CD14-positive monocyte (primary cell): Measurements from ENCODE around the gene TMEM239. TPM values are rescaled to one million over a fixed set of nuclear protein-coding genes. Genes with fewer than 3 reads are reported as not detected.

Experiments used
- DNase-seq, 3 donors: peaks; one replicate each; pipeline ENCODE4 v3.0.0-alpha.2; 2011 to 2022
- H2AFZ ChIP-seq: 2 replicates; pipeline ENCODE4 v1.6.0; 2012; ENCODE audit warnings: mild to moderate bottlenecking, low read depth, low read length, inconsistent platforms; ENCODE audit not compliant: insufficient read depth, poor library complexity, severe bottlenecking
- H3K27ac ChIP-seq, 2 donors: 1 replicate in 1 of 2; 2 replicates in 1 of 2; pipeline ENCODE4 v1.5.1; 2012 to 2013; ENCODE audit warnings: low read length in 2 of 2, control low read depth in 1 of 2, inconsistent platforms in 1 of 2, low read depth in 1 of 2, mild to moderate bottlenecking in 1 of 2
- H3K27me3 ChIP-seq, 2 donors: one replicate each; pipeline versions ENCODE4 v1.6.0 to v1.6.1; 2011 to 2013; ENCODE audit warnings: low read length in 2 of 2; ENCODE audit not compliant: control insufficient read depth in 2 of 2, insufficient read depth in 2 of 2
- H3K36me3 ChIP-seq, 2 donors: replicated peaks in 1 of 2; 1 replicate in 1 of 2; 2 replicates in 1 of 2; pipeline versions ENCODE4 v1.5.1 to v1.6.1; 2012 to 2013; ENCODE audit warnings: low read length in 2 of 2, control low read depth in 1 of 2, inconsistent platforms in 1 of 2, mild to moderate bottlenecking in 1 of 2; ENCODE audit not compliant: insufficient read depth in 2 of 2, control insufficient read depth in 1 of 2
- H3K4me1 ChIP-seq, 2 donors: 1 replicate in 1 of 2; 2 replicates in 1 of 2; pipeline versions ENCODE4 v1.5.1 to v1.6.1; 2012 to 2013; ENCODE audit warnings: low read length in 2 of 2, control low read depth in 1 of 2, inconsistent platforms in 1 of 2, mild to moderate bottlenecking in 1 of 2, moderate library complexity in 1 of 2; ENCODE audit not compliant: insufficient read depth in 2 of 2, control insufficient read depth in 1 of 2
- H3K4me2 ChIP-seq: replicated peaks from 2 replicates; pipeline ENCODE3; 2012; ENCODE audit warnings: low read length, moderate library complexity, mild to moderate bottlenecking; ENCODE audit not compliant: poor library complexity, severe bottlenecking; ENCODE audit errors: extremely low read depth
- H3K4me3 ChIP-seq, 3 experiments: fragments of 200-600 bp in 1 of 3; sonication (generic) in 1 of 3; replicated peaks in 1 of 3; 1 replicate in 2 of 3; 2 replicates in 1 of 3; pipeline ENCODE4 v1.5.1; 2011 to 2013; ENCODE audit warnings: low read length in 3 of 3, mild to moderate bottlenecking in 3 of 3, control low read depth in 2 of 3, low read depth in 2 of 3, inconsistent platforms in 1 of 3, moderate library complexity in 1 of 3
- H3K79me2 ChIP-seq: 2 replicates; pipeline ENCODE4 v1.6.0; 2012; ENCODE audit warnings: mild to moderate bottlenecking, control low read depth, inconsistent platforms, low read length, moderate library complexity; ENCODE audit not compliant: insufficient read depth
- H3K9ac ChIP-seq: 2 replicates; pipeline ENCODE4 v1.6.0; 2017; ENCODE audit warnings: low read length, mild to moderate bottlenecking; ENCODE audit not compliant: insufficient read depth, poor library complexity, severe bottlenecking
- H3K9me3 ChIP-seq, 2 donors: replicated peaks in 1 of 2; 1 replicate in 1 of 2; 2 replicates in 1 of 2; pipeline versions ENCODE4 v1.5.1 to v1.6.1; 2012 to 2013; ENCODE audit warnings: low read length in 2 of 2, control low read depth in 1 of 2; ENCODE audit not compliant: control insufficient read depth in 1 of 2, insufficient read depth in 1 of 2
- H4K20me1 ChIP-seq: 2 replicates; pipeline ENCODE4 v1.6.0; 2012; ENCODE audit warnings: mild to moderate bottlenecking, low read length, control low read depth, moderate library complexity; ENCODE audit not compliant: insufficient read depth
- H3K27ac Mint-ChIP-seq, 7 donors: one replicate each; pipeline ENCODE4 v1.8.0; 2020; ENCODE audit warnings: mild to moderate bottlenecking in 7 of 7, mixed read lengths in 7 of 7, moderate library complexity in 6 of 7, inconsistent platforms in 2 of 7
- H3K27me3 Mint-ChIP-seq, 3 donors: one replicate each; pipeline ENCODE4 v1.8.0; 2021 to 2022; ENCODE audit warnings: low read depth in 3 of 3, mild to moderate bottlenecking in 3 of 3, mixed read lengths in 3 of 3, moderate library complexity in 3 of 3, inconsistent platforms in 1 of 3
- H3K36me3 Mint-ChIP-seq, 2 donors: one replicate each; pipeline ENCODE4 v1.8.0; 2020; ENCODE audit warnings: mixed read lengths in 2 of 2, inconsistent platforms in 1 of 2, mild to moderate bottlenecking in 1 of 2
- H3K4me1 Mint-ChIP-seq: one replicate; pipeline ENCODE4 v1.8.0; 2020; ENCODE audit warnings: mild to moderate bottlenecking, mixed read lengths
- H3K4me3 Mint-ChIP-seq, 2 donors: one replicate each; pipeline ENCODE4 v1.8.0; 2020; ENCODE audit warnings: mild to moderate bottlenecking in 2 of 2, mixed read lengths in 2 of 2, moderate library complexity in 1 of 2
- H3K9me3 Mint-ChIP-seq, 7 donors: one replicate each; pipeline ENCODE4 v1.8.0; 2020 to 2022; ENCODE audit warnings: mixed read lengths in 7 of 7, mild to moderate bottlenecking in 6 of 7, moderate library complexity in 6 of 7, inconsistent platforms in 2 of 7
- CTCF ChIP-seq: fragments of 200-600 bp; IDR thresholded peaks from one replicate; pipeline ENCODE4 v1.8.0; 2022; ENCODE audit warnings: antibody characterized with exemption, mild to moderate bottlenecking
- WGBS: methylation state at CpG from one replicate; pipeline ENCODE4 v1.1.5; 2013; ENCODE audit warnings: missing lambda C conversion rate; ENCODE audit not compliant: insufficient coverage; 5-methylcytosine and 5-hydroxymethylcytosine counted together
- intact Hi-C, 2 donors: fragments of 100-400 bp; cut with micrococcal nuclease; formaldehyde crosslinking; loops; one replicate each; pipeline versions ENCODE4 v1.15.0 to v1.15.1; 2023
- polyA plus RNA-seq, 3 donors: library from polyadenylated mRNA; depleted of rRNA in 1 of 3; unstranded in 2 of 3; stranded (reverse) in 1 of 3; fragments of 300-500 nt in 2 of 3; fragments of >200 nt in 1 of 3; fragmentation: Illumina TruSeq in 2 of 3; gene quantifications; 1 replicate in 2 of 3; 2 replicates in 1 of 3; pipeline ENCODE4 v1.2.3, GENCODE V29; 2012 to 2021

Gene TMEM239
- polyA plus RNA-seq, 3 donors = not detected

- H3K4me1 Mint-ChIP-seq = peaks cover 4% of the 10 kb centered on the region
These were observed 5.9 kb downstream of the TMEM239 start for GRCh38 chr20:2822073-2822472.

GRCh38 chr20:2825761-2826160 is 9.6 kb downstream of the TMEM239 start:
- Histone ChIP-seq H3K36me3 (no peaks in the 10 kb centered on the region), H4K20me1 (no peaks in the 10 kb centered on the region), H3K27ac (no peak overlapping the region), H3K9me3 (no peaks in the 10 kb centered on the region), H3K4me2 (no peak overlapping the region), H3K79me2 (no peaks in the 10 kb centered on the region), H3K4me3 (no peak overlapping the region), H2AFZ (no peak overlapping the region), H3K4me1 (no peaks in the 10 kb centered on the region), H3K27me3 (peaks cover 21 to 36% of the 10 kb centered on the region in 2 donors), H3K9ac (no peak overlapping the region)
- Mint-ChIP-seq H3K27ac (no peak overlapping the region), H3K27me3 (peaks cover 19 to 46% (median 26%) of the 10 kb centered on the region in 3 donors), H3K9me3 (peaks cover 0 to 3% (median 1%) of the 10 kb centered on the region in 7 donors), H3K4me3 (no peak overlapping the region), H3K36me3 (no peaks in the 10 kb centered on the region), H3K4me1 (peaks cover 4% of the 10 kb centered on the region)
- TF ChIP-seq CTCF = no peak
- intact Hi-C loops = no loop called here
- DNase-seq = no peak
- WGBS = no CpG with 5 or more reads among the region's 2 CpGs

More at GRCh38 chr20:2822073-2822472, 5.9 kb downstream of the TMEM239 start:
- Mint-ChIP-seq H3K9me3 (peaks cover 0 to 4% (median 2%) of the 10 kb centered on the region in 7 donors), H3K36me3 (no peaks in the 10 kb centered on the region), H3K27me3 (peaks cover 29 to 49% (median 38%) of the 10 kb centered on the region in 3 donors), H3K4me3 (peak overlapping the region in 1 of 2 donors; percentile 15), H3K27ac (no peak overlapping the region)
- H3K9ac ChIP-seq = no peak overlapping the region
- H4K20me1 ChIP-seq = no peaks in the 10 kb centered on the region
- H3K79me2 ChIP-seq = no peaks in the 10 kb centered on the region
- no peak for DNase-seq
- H3K27ac ChIP-seq = no peak overlapping the region
- WGBS = no CpG with 5 or more reads among the region's 5 CpGs
- no peaks in the 10 kb centered on the region for H3K36me3 ChIP-seq
- H2AFZ ChIP-seq = no peak overlapping the region
- TF ChIP-seq CTCF = no peak
- H3K9me3 ChIP-seq = no peaks in the 10 kb centered on the region
- no peaks in the 10 kb centered on the region for H3K4me1 ChIP-seq
- no peak overlapping the region for H3K4me2 ChIP-seq
- intact Hi-C loops = no loop called here
- no peak overlapping the region for H3K4me3 ChIP-seq
- peaks cover 23 to 47% of the 10 kb centered on the region in 2 donors for H3K27me3 ChIP-seq
